B cell (primary cell): ENCODE results near the gene UBQLNL. TPM values are rescaled to one million over a fixed set of nuclear protein-coding genes. Genes with fewer than 3 reads are reported as not detected.

Experiments used
- ATAC-seq: fragments of 200-7000 bp; cut with Tn5 transposase; one replicate; pipeline ENCODE4 v1.10.0; 2021; ENCODE audit warnings: low read depth, mild to moderate bottlenecking, moderate number of reproducible peaks, moderate library complexity
- CTCF ChIA-PET: fragments of 350-600 bp; sonication (Branson Sonifier 250); formaldehyde crosslinking; loops from one replicate; lab custom pipeline; 2021; ENCODE audit warnings: antibody characterized with exemption, inconsistent platforms; lab: Charles Lee
- POLR2A ChIA-PET: fragments of 350-600 bp; sonication (Branson Sonifier 250); formaldehyde crosslinking; loops from one replicate; lab custom pipeline; 2021; ENCODE audit warnings: antibody characterized with exemption; lab: Charles Lee
- DNase-seq: peaks from one replicate; pipeline ENCODE4 v3.0.0; 2013
- H2AFZ ChIP-seq: 2 replicates; pipeline ENCODE4 v1.6.1; 2012; ENCODE audit warnings: mild to moderate bottlenecking, low read depth, low read length; ENCODE audit not compliant: insufficient read depth, poor library complexity, severe bottlenecking
- H3K27ac ChIP-seq, 2 donors: 1 replicate in 1 of 2; 2 replicates in 1 of 2; pipeline ENCODE4 v1.5.1; 2012 to 2013; ENCODE audit warnings: low read length in 2 of 2, mild to moderate bottlenecking in 2 of 2, moderate library complexity in 1 of 2
- H3K27me3 ChIP-seq, 4 experiments: fragments of 200-600 bp in 1 of 4; sonication (generic) in 1 of 4; replicated peaks in 1 of 4; 1 replicate in 2 of 4; 2 replicates in 2 of 4; pipeline versions ENCODE4 v1.6.1 to v1.7.0; 2013 to 2016; ENCODE audit warnings: low read length in 3 of 4, mild to moderate bottlenecking in 2 of 4, mixed read lengths in 1 of 4, moderate library complexity in 1 of 4; ENCODE audit not compliant: insufficient read depth in 4 of 4, control insufficient read depth in 3 of 4; ENCODE audit errors: control extremely low read depth in 1 of 4
- H3K36me3 ChIP-seq, 2 experiments: replicated peaks in 1 of 2; 1 replicate in 1 of 2; 2 replicates in 1 of 2; pipeline versions ENCODE4 v1.6.1 to v1.7.1; 2013; ENCODE audit warnings: low read length in 1 of 2; ENCODE audit not compliant: insufficient read depth in 2 of 2, control insufficient read depth in 1 of 2; ENCODE audit errors: control extremely low read depth in 1 of 2, extremely low read depth in 1 of 2
- H3K4me1 ChIP-seq, 2 donors: fragments of 200-600 bp in 1 of 2; sonication (generic) in 1 of 2; 1 replicate in 1 of 2; 2 replicates in 1 of 2; pipeline versions ENCODE4 v1.5.1 to v1.6.1; 2013 to 2017; ENCODE audit warnings: low read length in 2 of 2; ENCODE audit not compliant: control insufficient read depth in 2 of 2, insufficient read depth in 2 of 2
- H3K4me2 ChIP-seq: replicated peaks from 2 replicates; pipeline ENCODE3; 2012; ENCODE audit warnings: mild to moderate bottlenecking, low read depth, low read length; ENCODE audit not compliant: poor library complexity, severe bottlenecking
- H3K4me3 ChIP-seq, 5 experiments: fragments of 200-600 bp in 1 of 5; sonication (generic) in 1 of 5; 1 replicate in 3 of 5; 2 replicates in 2 of 5; pipeline versions ENCODE4 v1.5.1 to v1.7.0; 2011 to 2016; ENCODE audit warnings: low read length in 4 of 5, mild to moderate bottlenecking in 4 of 5, low read depth in 2 of 5, control low read depth in 1 of 5, moderate library complexity in 1 of 5; ENCODE audit not compliant: insufficient read depth in 1 of 5; ENCODE audit errors: control extremely low read depth in 1 of 5, extremely low read depth in 1 of 5
- H3K79me2 ChIP-seq: fragments of 200-600 bp; sonication (generic); one replicate; pipeline ENCODE4 v1.6.0; 2016; ENCODE audit warnings: low read length; ENCODE audit not compliant: control insufficient read depth, insufficient read depth
- H3K9ac ChIP-seq: fragments of 200-600 bp; sonication (generic); 2 replicates; pipeline ENCODE4 v1.6.1; 2017; ENCODE audit warnings: mild to moderate bottlenecking, low read length, moderate library complexity
- H3K9me3 ChIP-seq, 3 donors: one replicate each; pipeline versions ENCODE4 v1.6.1 to v1.7.1; 2013; ENCODE audit warnings: low read length in 2 of 3; ENCODE audit not compliant: control insufficient read depth in 2 of 3, insufficient read depth in 1 of 3; ENCODE audit errors: control extremely low read depth in 1 of 3
- H4K20me1 ChIP-seq: 2 replicates; pipeline ENCODE4 v1.6.0; 2012; ENCODE audit warnings: mild to moderate bottlenecking, low read length; ENCODE audit not compliant: insufficient read depth, control insufficient read depth, poor library complexity, severe bottlenecking
- H3K27ac Mint-ChIP-seq: one replicate; pipeline ENCODE4 v1.8.0; 2021; ENCODE audit warnings: mixed read lengths
- H3K27me3 Mint-ChIP-seq: one replicate; pipeline ENCODE4 v1.8.0; 2021; ENCODE audit warnings: mixed read lengths
- H3K4me1 Mint-ChIP-seq: one replicate; pipeline ENCODE4 v1.8.0; 2021; ENCODE audit warnings: mixed read lengths
- H3K4me3 Mint-ChIP-seq: one replicate; pipeline ENCODE4 v1.8.0; 2021; ENCODE audit warnings: mixed read lengths
- H3K9me3 Mint-ChIP-seq: one replicate; pipeline ENCODE4 v1.8.0; 2022; ENCODE audit warnings: mixed read lengths; ENCODE audit not compliant: insufficient read depth
- CTCF ChIP-seq: fragments of 200-600 bp; IDR thresholded peaks from one replicate; pipeline ENCODE4 v1.8.0; 2022; ENCODE audit warnings: antibody characterized with exemption, mild to moderate bottlenecking
- EZH2 ChIP-seq: IDR thresholded peaks from 2 replicates; pipeline ENCODE4 v1.6.1; 2012; ENCODE audit warnings: borderline replicate concordance, low read depth, mild to moderate bottlenecking, moderate library complexity, low read length; ENCODE audit not compliant: insufficient read depth, poor library complexity, severe bottlenecking
- WGBS: methylation state at CpG from one replicate; pipeline ENCODE4 v1.1.5; 2013; ENCODE audit warnings: missing lambda C conversion rate; ENCODE audit not compliant: insufficient coverage; 5-methylcytosine and 5-hydroxymethylcytosine counted together
- intact Hi-C: fragments of 100-400 bp; cut with micrococcal nuclease; formaldehyde crosslinking; loops from one replicate; pipeline ENCODE4 v1.10.0; 2022
- polyA plus RNA-seq: library from polyadenylated mRNA; depleted of rRNA; stranded (reverse); fragments of >200 nt; gene quantifications from 2 replicates; pipeline ENCODE4 v1.2.3, GENCODE V29; 2012
- total RNA-seq, 2 donors: library from RNA; stranded (reverse); fragments of 120-200 nt in 1 of 2; gene quantifications; 1 replicate in 1 of 2; 2 replicates in 1 of 2; pipeline versions ENCODE4 v1.2.3 to v1.2.4, GENCODE V29; 2013 to 2022

Gene UBQLNL
- total and polyA plus RNA-seq, 2 donors (not counting 1 experiment from before 2014, with no cell fraction given): 1.3 to 1.9 TPM

- Mint-ChIP-seq H3K27me3 (peaks cover 14% of the 10 kb centered on the region), H3K4me3 (no peak overlapping the region), H3K27ac (no peak overlapping the region), H3K9me3 (no peaks in the 10 kb centered on the region), H3K4me1 (no peaks in the 10 kb centered on the region)
- TF ChIP-seq EZH2 (no peak), CTCF (no peak)
- ChIA-PET CTCF (no interaction called here), POLR2A (no interaction called here)
- no peak overlapping the region for H3K9ac ChIP-seq
- no peaks in the 10 kb centered on the region for H3K79me2 ChIP-seq
- DNase-seq (no peak), ATAC-seq (no peak)
- H3K27me3 ChIP-seq: no peaks in the 10 kb centered on the region
- no peak overlapping the region for H3K27ac ChIP-seq
- no peak overlapping the region for H3K4me2 ChIP-seq
- H3K36me3 ChIP-seq: no peaks in the 10 kb centered on the region
- no peak overlapping the region for H3K4me3 ChIP-seq
- no peaks in the 10 kb centered on the region for H3K4me1 ChIP-seq
- no peak overlapping the region for H2AFZ ChIP-seq
- WGBS: 72% methylated on average over 5 of the region's 6 CpGs
- no peaks in the 10 kb centered on the region for H4K20me1 ChIP-seq
- no peaks in the 10 kb centered on the region for H3K9me3 ChIP-seq
- intact Hi-C loops: no loop called here
These were observed 16.1 kb downstream of the UBQLNL start for GRCh38 chr11:5500393-5500801.

- POLR2A ChIA-PET: no interaction called here
These were observed 16.8 kb downstream of the UBQLNL start for GRCh38 chr11:5499671-5500070.

More at GRCh38 chr11:5499671-5500070, 16.8 kb downstream of the UBQLNL start:
- CTCF ChIA-PET: no interaction called here
- Histone ChIP-seq H3K4me3 (no peak overlapping the region), H3K4me1 (no peaks in the 10 kb centered on the region), H3K36me3 (no peaks in the 10 kb centered on the region), H3K79me2 (no peaks in the 10 kb centered on the region), H3K9ac (no peak overlapping the region), H2AFZ (no peak overlapping the region), H3K27me3 (no peaks in the 10 kb centered on the region), H3K9me3 (no peaks in the 10 kb centered on the region), H4K20me1 (no peaks in the 10 kb centered on the region), H3K4me2 (no peak overlapping the region), H3K27ac (no peak overlapping the region)
- intact Hi-C loops: no loop called here
- no peaks in the 10 kb centered on the region for H3K4me1 Mint-ChIP-seq
- H3K9me3 Mint-ChIP-seq: no peaks in the 10 kb centered on the region
- H3K27ac Mint-ChIP-seq: no peak overlapping the region
- DNase-seq: no peak
- 100% methylated on average over 1 of the region's 2 CpGs for WGBS
- no peak for ATAC-seq
- peaks cover 14% of the 10 kb centered on the region for H3K27me3 Mint-ChIP-seq
- H3K4me3 Mint-ChIP-seq: no peak overlapping the region
- TF ChIP-seq EZH2 (no peak), CTCF (no peak)
